K562 (cell line): ENCODE measurements around the gene CALM1. TPM values are rescaled to one million over a fixed set of nuclear protein-coding genes. Genes with fewer than 3 reads are reported as not detected.

Experiments used
- ATAC-seq: fragments of 200-7000 bp; cut with Tn5 transposase; 3 replicates; pipeline ENCODE4 v1.9.1; 2020; ENCODE audit warnings: moderate library complexity
- BruUV-seq: library from RNA; stranded (reverse); fragments of 400-500 nt; replicated peaks from 2 replicates; lab custom pipeline; 2021; lab: Mats Ljungman, UMichigan
- CTCF ChIA-PET: fragments of 300-600 bp; formaldehyde crosslinking; extraction: SDS; loops from one replicate; lab custom pipeline; 2021; ENCODE audit warnings: low intra/inter-chr PET ratio; lab: Yijun Ruan, JAX
- POLR2A ChIA-PET: fragments of 300-600, 350-650 bp; sonication (Branson Sonifier 250); formaldehyde crosslinking; extraction: SDS; loops from one replicate; lab custom pipeline; 2021; ENCODE audit warnings: antibody characterized with exemption, inconsistent platforms; lab: Yijun Ruan, JAX
- DNase-seq, 4 experiments: peaks; one replicate each; pipeline versions ENCODE4 v3.0.0 to v3.0.0-alpha.2; 2011 to 2018; ENCODE audit warnings: low spot score in 3 of 4, mixed read lengths in 3 of 4; ENCODE audit errors: extremely low read depth in 1 of 4
- FAIRE-seq: peaks from 2 replicates; lab custom pipeline; 2011; peaks lifted over from hg19 to GRCh38; lab: Jason Lieb, UNC
- H2AFZ ChIP-seq: 2 replicates; pipeline ENCODE4 v1.6.0; 2011; ENCODE audit warnings: low read depth, low read length, control low read depth, inconsistent platforms
- H3K27ac ChIP-seq: fragments of 200-600 bp; 3 replicates; pipeline ENCODE4 v1.8.0; 2011; ENCODE audit warnings: low read depth, mild to moderate bottlenecking, control low read depth, inconsistent platforms, low read length, moderate library complexity, mixed read lengths; ENCODE audit errors: extremely low read depth
- H3K27me3 ChIP-seq, 2 experiments: fragments of 300-600 bp in 1 of 2; 2 replicates in 1 of 2; 3 replicates in 1 of 2; pipeline versions ENCODE4 v1.6.0 to v1.8.0; 2011; ENCODE audit warnings: inconsistent platforms in 2 of 2, low read length in 2 of 2, mild to moderate bottlenecking in 1 of 2, mixed read lengths in 1 of 2, moderate library complexity in 1 of 2; ENCODE audit not compliant: control insufficient read depth in 2 of 2, insufficient read depth in 2 of 2
- H3K36me3 ChIP-seq: fragments of 300-600 bp; 3 replicates; pipeline ENCODE4 v1.8.0; 2011; ENCODE audit warnings: mild to moderate bottlenecking, low read length, inconsistent platforms; ENCODE audit not compliant: control insufficient read depth, insufficient read depth
- H3K4me1 ChIP-seq, 2 experiments: fragments of 200-600 bp in 1 of 2; replicated peaks in 1 of 2; 2 replicates in 1 of 2; 3 replicates in 1 of 2; pipeline versions ENCODE4 v1.5.1 to v1.8.0; 2011; ENCODE audit warnings: inconsistent platforms in 2 of 2, low read length in 2 of 2, mild to moderate bottlenecking in 1 of 2, mixed read lengths in 1 of 2, moderate library complexity in 1 of 2; ENCODE audit not compliant: control insufficient read depth in 2 of 2, insufficient read depth in 2 of 2
- H3K4me2 ChIP-seq: 2 replicates; pipeline ENCODE4 v1.6.1; 2011; ENCODE audit warnings: low read length, control low read depth, inconsistent platforms, mixed read lengths; ENCODE audit not compliant: insufficient read depth
- H3K4me3 ChIP-seq: fragments of 200-600 bp; sonication (generic), shearing (Covaris generic); 2 replicates; pipeline ENCODE4 v1.5.1; 2016; ENCODE audit warnings: control low read depth, inconsistent platforms
- H3K79me2 ChIP-seq: fragments of 200-600 bp; 3 replicates; pipeline ENCODE4 v1.8.0; 2011; ENCODE audit warnings: low read length, inconsistent platforms; ENCODE audit not compliant: control insufficient read depth, insufficient read depth
- H3K9ac ChIP-seq, 2 experiments: 2 replicates each; pipeline versions ENCODE4 v1.6.0 to v1.6.1; 2011; ENCODE audit warnings: low read depth in 2 of 2, low read length in 2 of 2, control low read depth in 1 of 2, inconsistent platforms in 1 of 2, mild to moderate bottlenecking in 1 of 2, mixed read lengths in 1 of 2; ENCODE audit not compliant: insufficient read depth in 1 of 2
- H3K9me1 ChIP-seq: one replicate; pipeline ENCODE4 v1.6.0; 2011; ENCODE audit warnings: inconsistent platforms, mild to moderate bottlenecking, low read length, moderate library complexity; ENCODE audit not compliant: control insufficient read depth, insufficient read depth
- H3K9me3 ChIP-seq: replicated peaks from 2 replicates; pipeline ENCODE4 v1.5.1; 2011; ENCODE audit warnings: low read depth, low read length, inconsistent platforms; ENCODE audit not compliant: control insufficient read depth, insufficient read depth
- H4K20me1 ChIP-seq: replicated peaks from 2 replicates; pipeline ENCODE4 v1.6.1; 2011; ENCODE audit warnings: low read length, inconsistent platforms, mixed read lengths; ENCODE audit not compliant: control insufficient read depth, insufficient read depth
- ARID2 ChIP-seq: fragments of 450-650 bp; IDR thresholded peaks from 2 replicates; pipeline ENCODE4 v1.6.1; 2017; ENCODE audit warnings: antibody characterized with exemption, mild to moderate bottlenecking
- MTA3 ChIP-seq: fragments of 450-650 bp; formaldehyde crosslinking; IDR thresholded peaks from 2 replicates; pipeline ENCODE4 v1.6.1; 2017; ENCODE audit warnings: mild to moderate bottlenecking, borderline replicate concordance
- PCBP2 ChIP-seq: fragments of 200-400 bp; formaldehyde crosslinking; IDR thresholded peaks from 2 replicates; pipeline ENCODE4 v1.6.1; 2018; ENCODE audit warnings: low read length, low read depth, mild to moderate bottlenecking, moderate library complexity; ENCODE audit not compliant: poor library complexity, severe bottlenecking
- RFX1 ChIP-seq: fragments of 450-650 bp; IDR thresholded peaks from 2 replicates; pipeline ENCODE4 v1.6.1; 2016; ENCODE audit warnings: mild to moderate bottlenecking, moderate library complexity
- SAFB ChIP-seq: fragments of 200-400 bp; formaldehyde crosslinking; IDR thresholded peaks from 2 replicates; pipeline ENCODE4 v1.6.1; 2017; ENCODE audit warnings: low read depth, low read length, borderline replicate concordance
- SLC30A9 ChIP-seq: fragments of 250-450 bp; sonication (Bioruptor Pico); IDR thresholded peaks from 2 replicates; pipeline ENCODE4 v1.8.0; 2022; ENCODE audit warnings: mild to moderate bottlenecking, moderate library complexity
- SMARCA4 ChIP-seq: fragments of 450-650 bp; IDR thresholded peaks from 2 replicates; pipeline ENCODE4 v1.6.1; 2016
- TCF7L2 ChIP-seq: fragments of 150-350 bp; IDR thresholded peaks from 2 replicates; pipeline ENCODE4 v1.6.1; 2016; ENCODE audit warnings: low read depth, mild to moderate bottlenecking, low read length, moderate library complexity
- ZBED1 ChIP-seq: IDR thresholded peaks from 2 replicates; pipeline ENCODE4 v1.6.1; 2014
- ZNF263 ChIP-seq: sonication (generic); formaldehyde crosslinking; IDR thresholded peaks from 2 replicates; pipeline ENCODE4 v1.8.0; 2022; ENCODE audit warnings: mild to moderate bottlenecking, missing genetic modification reagents, borderline replicate concordance
- WGBS: fragments of 100-300 bp; shearing (Covaris generic); methylation state at CpG from one replicate; pipeline ENCODE4 v1.1.6; 2016; ENCODE audit warnings: low coverage, mixed read lengths; ENCODE audit not compliant: insufficient coverage; ENCODE audit errors: missing lambda C conversion rate; 5-methylcytosine and 5-hydroxymethylcytosine counted together
- in situ Hi-C: fragments of 300-500 bp; cut with MboI; formaldehyde crosslinking; loops from 4 replicates; pipeline ENCODE4 v1.15.0; 2018; ENCODE audit warnings: inconsistent platforms, mixed read lengths
- intact Hi-C: fragments of 100-400 bp; cut with micrococcal nuclease; formaldehyde crosslinking; loops from 2 replicates; pipeline ENCODE4 v1.14.2; 2022
- polyA plus RNA-seq, 8 experiments: library from polyadenylated mRNA; depleted of rRNA in 4 of 8; stranded (reverse) in 5 of 8; unstranded in 3 of 8; fragments of >200 nt; fragmentation: Nextera tagmentation in 2 of 8; fragmentation: Illumina TruSeq in 1 of 8; extraction: Ambion mirVana in 2 of 8; extraction: Trizol in 1 of 8; gene quantifications; 2 replicates each; pipeline versions ENCODE4 v1.2.1 to v1.2.3, GENCODE V29; 2011 to 2014; ENCODE audit warnings: inconsistent platforms in 1 of 8, missing spikeins in 1 of 8
- total RNA-seq, 7 experiments: library from RNA; depleted of rRNA in 6 of 7; stranded (reverse); fragments of >200 nt in 6 of 7; fragmentation: Illumina TruSeq in 2 of 7; extraction: Trizol in 2 of 7; gene quantifications; 2 replicates each; pipeline versions ENCODE4 v1.2.1 to v1.2.3, GENCODE V29; 2011 to 2021; ENCODE audit warnings: low replicate concordance in 1 of 7
- TF ChIP-seq, protein P1 (sequence below): sonication (generic); formaldehyde crosslinking; IDR thresholded peaks from 2 replicates; pipeline ENCODE4 v1.8.0; 2022; ENCODE audit warnings: missing genetic modification reagents, mild to moderate bottlenecking, moderate library complexity, borderline replicate concordance
- TF ChIP-seq, protein P2 (sequence below): sonication (generic); formaldehyde crosslinking; IDR thresholded peaks from 2 replicates; pipeline ENCODE4 v1.4.0; 2020; ENCODE audit warnings: mild to moderate bottlenecking, missing genetic modification reagents
- TF ChIP-seq, protein P3 (sequence below): fragments of 250-450 bp; sonication (Bioruptor Pico); IDR thresholded peaks from 2 replicates; pipeline ENCODE4 v1.5.0; 2020; ENCODE audit warnings: mild to moderate bottlenecking
- TF ChIP-seq, protein P4 (sequence below), 2 experiments: fragments of 450-650 bp; IDR thresholded peaks; 2 replicates each; pipeline ENCODE4 v1.6.1; 2016

Gene CALM1
- total and polyA plus RNA-seq, 9 of the 15 experiments (the other 6 are each of a cell fraction or from before 2014, with no cell fraction given) = 48.0 to 269 (median 158) TPM

DNA sequence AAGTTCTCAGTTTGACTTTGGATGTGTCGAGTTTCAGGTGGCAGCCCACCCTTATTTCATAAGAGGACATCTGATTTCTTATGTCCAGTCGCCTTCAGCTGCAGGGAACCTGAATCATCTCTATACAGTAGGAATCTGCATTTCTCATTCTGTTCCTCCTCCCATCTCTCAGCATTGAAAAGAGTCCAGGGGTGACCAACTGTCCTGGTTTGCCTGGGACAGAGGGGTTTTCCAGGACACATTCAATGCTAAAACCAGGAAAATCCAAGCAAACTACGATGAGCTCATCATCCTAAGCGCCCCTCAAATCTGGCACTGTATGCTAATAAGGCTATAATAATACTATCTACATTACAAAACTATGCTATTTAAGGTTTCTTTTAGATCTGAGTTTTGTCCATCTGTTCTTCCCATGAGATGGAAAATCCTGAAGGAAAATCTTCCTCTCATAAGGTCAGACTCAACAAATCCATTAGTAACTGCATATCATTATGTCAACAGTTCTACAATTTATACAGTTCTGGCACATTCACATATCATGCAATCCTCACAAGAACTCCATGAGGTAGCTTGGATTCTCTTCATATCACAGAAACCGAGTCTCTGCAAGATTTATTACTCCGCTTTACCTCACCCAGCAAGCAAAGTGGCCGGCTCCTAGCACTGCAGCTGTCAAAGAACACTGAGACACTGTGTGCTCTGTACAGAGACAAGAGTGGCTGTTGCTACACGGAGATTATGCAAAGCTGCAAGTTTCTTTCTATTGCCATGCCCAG lies 15.6 kb upstream of the CALM1 start (continued):
- TF ChIP-seq TCF7L2 (no peak), ZBED1 (no peak), SMARCA4 (no peak), MTA3 (no peak)
- TF ChIP-seq, protein P1, sequence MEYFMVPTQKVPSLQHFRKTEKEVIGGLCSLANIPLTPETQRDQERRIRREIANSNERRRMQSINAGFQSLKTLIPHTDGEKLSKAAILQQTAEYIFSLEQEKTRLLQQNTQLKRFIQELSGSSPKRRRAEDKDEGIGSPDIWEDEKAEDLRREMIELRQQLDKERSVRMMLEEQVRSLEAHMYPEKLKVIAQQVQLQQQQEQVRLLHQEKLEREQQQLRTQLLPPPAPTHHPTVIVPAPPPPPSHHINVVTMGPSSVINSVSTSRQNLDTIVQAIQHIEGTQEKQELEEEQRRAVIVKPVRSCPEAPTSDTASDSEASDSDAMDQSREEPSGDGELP (CRISPR knock-in tag) = no peak
- TF ChIP-seq, all 486 proteins: peak for 2

DNA sequence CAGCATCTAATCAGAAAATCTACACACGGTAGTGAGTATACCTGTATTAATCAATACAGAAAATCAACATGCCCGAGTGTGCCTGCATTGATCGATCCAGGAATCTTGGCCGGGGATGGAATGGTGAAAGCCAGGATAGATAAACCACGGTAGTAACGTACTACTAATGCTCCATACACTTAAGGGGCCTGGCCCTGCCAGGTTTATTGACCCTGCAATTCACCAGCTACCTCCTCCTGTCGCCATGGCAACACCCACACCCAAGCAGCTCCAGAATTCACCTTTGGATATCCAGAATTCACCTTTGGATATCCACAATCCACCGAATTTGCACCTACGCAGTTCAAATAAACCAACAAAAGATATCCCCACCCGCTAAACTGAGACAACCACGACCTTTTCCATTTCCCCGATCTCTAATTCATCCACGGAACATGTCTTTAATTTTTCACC lies 14.8 kb upstream of the CALM1 start:
- FAIRE-seq = no peak
- TF ChIP-seq ARID2 (no peak), SLC30A9 (CRISPR knock-in tag) (no peak), RFX1 (peak; percentile 91), ZNF263 (CRISPR knock-in tag) (no peak), PCBP2 (no peak), SAFB (no peak)
- TF ChIP-seq, protein P2, sequence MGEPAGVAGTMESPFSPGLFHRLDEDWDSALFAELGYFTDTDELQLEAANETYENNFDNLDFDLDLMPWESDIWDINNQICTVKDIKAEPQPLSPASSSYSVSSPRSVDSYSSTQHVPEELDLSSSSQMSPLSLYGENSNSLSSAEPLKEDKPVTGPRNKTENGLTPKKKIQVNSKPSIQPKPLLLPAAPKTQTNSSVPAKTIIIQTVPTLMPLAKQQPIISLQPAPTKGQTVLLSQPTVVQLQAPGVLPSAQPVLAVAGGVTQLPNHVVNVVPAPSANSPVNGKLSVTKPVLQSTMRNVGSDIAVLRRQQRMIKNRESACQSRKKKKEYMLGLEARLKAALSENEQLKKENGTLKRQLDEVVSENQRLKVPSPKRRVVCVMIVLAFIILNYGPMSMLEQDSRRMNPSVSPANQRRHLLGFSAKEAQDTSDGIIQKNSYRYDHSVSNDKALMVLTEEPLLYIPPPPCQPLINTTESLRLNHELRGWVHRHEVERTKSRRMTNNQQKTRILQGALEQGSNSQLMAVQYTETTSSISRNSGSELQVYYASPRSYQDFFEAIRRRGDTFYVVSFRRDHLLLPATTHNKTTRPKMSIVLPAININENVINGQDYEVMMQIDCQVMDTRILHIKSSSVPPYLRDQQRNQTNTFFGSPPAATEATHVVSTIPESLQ (CRISPR knock-in tag) = no peak
- TF ChIP-seq, protein P3, sequence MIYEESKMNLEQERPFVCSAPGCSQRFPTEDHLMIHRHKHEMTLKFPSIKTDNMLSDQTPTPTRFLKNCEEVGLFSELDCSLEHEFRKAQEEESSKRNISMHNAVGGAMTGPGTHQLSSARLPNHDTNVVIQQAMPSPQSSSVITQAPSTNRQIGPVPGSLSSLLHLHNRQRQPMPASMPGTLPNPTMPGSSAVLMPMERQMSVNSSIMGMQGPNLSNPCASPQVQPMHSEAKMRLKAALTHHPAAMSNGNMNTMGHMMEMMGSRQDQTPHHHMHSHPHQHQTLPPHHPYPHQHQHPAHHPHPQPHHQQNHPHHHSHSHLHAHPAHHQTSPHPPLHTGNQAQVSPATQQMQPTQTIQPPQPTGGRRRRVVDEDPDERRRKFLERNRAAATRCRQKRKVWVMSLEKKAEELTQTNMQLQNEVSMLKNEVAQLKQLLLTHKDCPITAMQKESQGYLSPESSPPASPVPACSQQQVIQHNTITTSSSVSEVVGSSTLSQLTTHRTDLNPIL (CRISPR knock-in tag) = no peak
- TF ChIP-seq, protein P4, sequence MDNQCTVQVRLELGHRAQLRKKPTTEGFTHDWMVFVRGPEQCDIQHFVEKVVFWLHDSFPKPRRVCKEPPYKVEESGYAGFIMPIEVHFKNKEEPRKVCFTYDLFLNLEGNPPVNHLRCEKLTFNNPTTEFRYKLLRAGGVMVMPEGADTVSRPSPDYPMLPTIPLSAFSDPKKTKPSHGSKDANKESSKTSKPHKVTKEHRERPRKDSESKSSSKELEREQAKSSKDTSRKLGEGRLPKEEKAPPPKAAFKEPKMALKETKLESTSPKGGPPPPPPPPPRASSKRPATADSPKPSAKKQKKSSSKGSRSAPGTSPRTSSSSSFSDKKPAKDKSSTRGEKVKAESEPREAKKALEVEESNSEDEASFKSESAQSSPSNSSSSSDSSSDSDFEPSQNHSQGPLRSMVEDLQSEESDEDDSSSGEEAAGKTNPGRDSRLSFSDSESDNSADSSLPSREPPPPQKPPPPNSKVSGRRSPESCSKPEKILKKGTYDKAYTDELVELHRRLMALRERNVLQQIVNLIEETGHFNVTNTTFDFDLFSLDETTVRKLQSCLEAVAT (IDR thresholded peaks at IDR 0.05) = peak in 1 of 2 experiments; percentile 74; a peak in 1 of 4 replicates

More for the DNA sequence above, 14.8 kb upstream of the CALM1 start:
- Histone ChIP-seq H3K36me3 (no peaks in the 10 kb centered on the region), H3K4me2 (peak overlapping the region; percentile 87), H3K27me3 (no peaks in the 10 kb centered on the region), H3K9ac (peak overlapping the region in 1 of 2 experiments; percentile 98; a peak in 2 of 4 replicates), H3K4me3 (peak overlapping the region; percentile 59), H4K20me1 (no peaks in the 10 kb centered on the region), H3K4me1 (peaks cover 28 to 34% of the 10 kb centered on the region in 2 experiments), H3K9me1 (no peaks in the 10 kb centered on the region), H3K9me3 (no peaks in the 10 kb centered on the region), H3K27ac (peak overlapping the region; percentile 97), H2AFZ (peak overlapping the region; percentile 95), H3K79me2 (no peaks in the 10 kb centered on the region)
- intact Hi-C loops = loop anchor here (5.0 kb wide), 1 partner anchor 425 kb away; no protein-coding TSS in a partner anchor
- no TSS peak for BruUV-seq
- in situ Hi-C loops = no loop called here
- ATAC-seq (no peak), DNase-seq (peak in 3 of 4 experiments; percentile 18 to 32 (median 19))
- ChIA-PET POLR2A (interaction anchor here (0.6 to 3.2 kb wide), 6 partner anchors 13 to 447 kb away, joined by 3 to 29 read pairs (median 3); partner anchors contain the start of gene CALM1), CTCF (no interaction called here)
- WGBS = 68% methylated on average over 13 of the region's 13 CpGs
